ENCODE results near the gene SDK2.

GRCh38 chr17:73284906-73285602 lies 359.2 kb downstream of the SDK2 start:
- no peak for TF ChIP-seq CTCF (conservative IDR thresholded peaks at IDR 0.05 in 1 of 2, IDR thresholded peaks at IDR 0.05 in 1 of 2; ENCODE audit: extremely low read depth in 1 of 2, insufficient read depth in 1 of 2, low read depth in 1 of 2, low read length in 2 of 2)
- no peak for TF ChIP-seq EZH2 (IDR thresholded peaks at IDR 0.05; ENCODE audit: borderline replicate concordance, low read length)
